Natural killer cell (primary cell): ENCODE data around the gene CAPN14. TPM values are rescaled to one million over a fixed set of nuclear protein-coding genes. Genes with fewer than 3 reads are reported as not detected.

Source experiments
- ATAC-seq, 3 donors: fragments of 150-1000 bp in 2 of 3; fragments of 200-7000 bp in 1 of 3; cut with Tn5 transposase; 1 replicate in 1 of 3; 2 replicates in 2 of 3; pipeline ENCODE4 v1.10.0; 2021; ENCODE audit warnings: mild to moderate bottlenecking in 2 of 3, moderate library complexity in 2 of 3
- DNase-seq, 2 donors: peaks; one replicate each; pipeline versions ENCODE4 v3.0.0 to v3.0.0-alpha.2; 2013 to 2021; ENCODE audit warnings: mixed read lengths in 1 of 2
- H3K27ac ChIP-seq: one replicate; pipeline ENCODE4 v1.5.1; 2013; ENCODE audit warnings: mild to moderate bottlenecking, low read length
- H3K27me3 ChIP-seq: one replicate; pipeline ENCODE4 v1.6.1; 2013; ENCODE audit warnings: low read length; ENCODE audit not compliant: control insufficient read depth, insufficient read depth
- H3K36me3 ChIP-seq: one replicate; pipeline ENCODE4 v1.6.1; 2013; ENCODE audit warnings: low read length; ENCODE audit not compliant: control insufficient read depth, insufficient read depth
- H3K4me1 ChIP-seq: one replicate; pipeline ENCODE4 v1.6.1; 2013; ENCODE audit warnings: low read length; ENCODE audit not compliant: control insufficient read depth, insufficient read depth
- H3K4me3 ChIP-seq: one replicate; pipeline ENCODE4 v1.5.1; 2013; ENCODE audit warnings: low read length
- H3K9me3 ChIP-seq: one replicate; pipeline ENCODE4 v1.6.1; 2013; ENCODE audit warnings: low read length; ENCODE audit not compliant: control insufficient read depth, insufficient read depth
- H3K27ac Mint-ChIP-seq, 2 donors: one replicate each; pipeline ENCODE4 v1.8.0; 2022; ENCODE audit warnings: mild to moderate bottlenecking in 2 of 2, mixed read lengths in 2 of 2, moderate library complexity in 1 of 2
- H3K27me3 Mint-ChIP-seq, 2 donors: one replicate each; pipeline ENCODE4 v1.8.0; 2022; ENCODE audit warnings: low read depth in 2 of 2, mixed read lengths in 2 of 2
- H3K36me3 Mint-ChIP-seq: one replicate; pipeline ENCODE4 v1.8.0; 2022; ENCODE audit warnings: mixed read lengths
- H3K4me1 Mint-ChIP-seq, 2 donors: one replicate each; pipeline ENCODE4 v1.8.0; 2022; ENCODE audit warnings: mixed read lengths in 2 of 2
- H3K4me3 Mint-ChIP-seq: one replicate; pipeline ENCODE4 v1.8.0; 2022; ENCODE audit warnings: mild to moderate bottlenecking, moderate library complexity, mixed read lengths
- H3K9me3 Mint-ChIP-seq, 2 donors: one replicate each; pipeline ENCODE4 v1.8.0; 2022; ENCODE audit warnings: mixed read lengths in 2 of 2
- CTCF ChIP-seq: fragments of 200-600 bp; IDR thresholded peaks from one replicate; pipeline ENCODE4 v1.8.0; 2022; ENCODE audit warnings: antibody characterized with exemption
- WGBS: methylation state at CpG from one replicate; pipeline ENCODE4 v1.1.7; 2013; ENCODE audit warnings: missing lambda C conversion rate; ENCODE audit not compliant: insufficient coverage; 5-methylcytosine and 5-hydroxymethylcytosine counted together
- intact Hi-C: fragments of 100-400 bp; cut with micrococcal nuclease; formaldehyde crosslinking; loops from one replicate; pipeline ENCODE4 v1.14.2; 2022
- total RNA-seq, 4 donors: library from RNA; stranded (reverse); fragments of 120-200 nt in 1 of 4; gene quantifications; one replicate each; pipeline versions ENCODE4 v1.2.3 to v1.2.4, GENCODE V29; 2013 to 2022

Gene CAPN14
- total RNA-seq, 3 donors from 2014 or later (not counting 1 experiment from before 2014, with no cell fraction given): 0.33 to 0.43 TPM; not detected in 1

DNA sequence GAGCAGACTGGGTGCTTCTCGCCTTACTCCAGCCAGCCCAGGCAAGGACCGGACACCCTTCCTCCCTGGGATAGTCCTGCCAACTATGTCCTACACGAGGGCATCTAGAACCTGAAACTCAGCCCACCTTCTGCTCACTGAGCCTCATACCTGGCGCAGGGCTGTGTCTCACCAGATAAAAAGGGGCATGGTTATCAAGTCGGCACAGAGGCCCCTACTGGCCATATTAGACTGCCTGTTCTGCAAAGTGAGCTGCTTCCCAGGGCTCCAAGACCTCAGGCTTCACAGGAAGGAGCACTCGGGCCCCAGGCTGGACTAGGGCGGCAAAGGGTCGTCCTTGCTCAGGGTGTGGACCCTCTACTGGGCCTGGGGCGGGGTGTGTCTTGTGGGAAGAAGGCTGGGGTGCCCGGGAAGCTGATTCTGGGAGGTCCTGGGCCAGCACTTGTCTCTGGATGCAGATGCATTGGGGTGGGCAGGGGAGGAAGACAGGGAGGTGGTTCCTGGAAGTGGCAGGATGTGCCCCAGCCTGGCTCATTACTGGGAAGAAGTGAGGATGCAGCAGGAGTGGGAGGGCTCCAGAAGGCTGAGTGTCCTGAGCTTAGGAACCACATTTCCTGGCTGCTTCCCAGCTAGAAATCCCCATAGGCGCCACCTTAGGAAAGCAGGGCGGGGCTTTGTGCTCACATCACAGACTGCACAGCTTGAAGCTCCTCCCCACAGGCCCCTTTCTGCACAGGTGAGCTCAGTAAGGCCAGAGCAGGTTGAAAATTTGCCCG lies 36.2 kb upstream of the CAPN14 start:
- intact Hi-C loops: no loop called here
- Mint-ChIP-seq H3K9me3 (no peaks in the 10 kb centered on the region), H3K4me1 (no peaks in the 10 kb centered on the region), H3K27me3 (no peaks in the 10 kb centered on the region), H3K4me3 (no peak overlapping the region), H3K27ac (no peak overlapping the region), H3K36me3 (no peaks in the 10 kb centered on the region)
- peaks cover 12% of the 10 kb centered on the region for H3K4me1 ChIP-seq
- H3K27me3 ChIP-seq: no peaks in the 10 kb centered on the region
- no peaks in the 10 kb centered on the region for H3K36me3 ChIP-seq
- TF ChIP-seq CTCF: no peak
- DNase-seq: no peak
- WGBS: 85% methylated on average over 13 of the region's 13 CpGs
- H3K4me3 ChIP-seq: no peak overlapping the region
- H3K27ac ChIP-seq: no peak overlapping the region
- no peak for ATAC-seq
- no peaks in the 10 kb centered on the region for H3K9me3 ChIP-seq

DNA sequence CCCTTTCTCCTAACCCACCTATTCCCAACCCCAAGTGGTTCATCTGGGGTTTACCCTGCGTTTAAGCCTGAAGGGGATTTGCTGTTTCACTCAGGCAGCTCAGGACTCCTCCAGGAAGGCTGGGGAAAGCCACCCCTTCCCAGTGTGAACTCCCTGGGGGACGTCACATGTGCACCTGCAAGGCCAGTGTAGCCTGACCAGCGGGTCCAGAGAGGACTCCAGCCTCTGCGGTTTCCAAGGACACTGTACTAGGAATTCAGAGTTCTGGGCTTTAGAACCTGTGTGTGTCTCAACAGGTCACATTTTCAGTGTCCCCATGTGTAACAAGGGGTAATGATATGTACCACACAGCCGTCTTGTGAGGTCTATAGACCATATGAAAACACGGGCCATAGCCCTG lies 34.5 kb upstream of the CAPN14 start:
- H3K27ac ChIP-seq: no peak overlapping the region
- WGBS: 76% methylated on average over 6 of the region's 6 CpGs

DNA sequence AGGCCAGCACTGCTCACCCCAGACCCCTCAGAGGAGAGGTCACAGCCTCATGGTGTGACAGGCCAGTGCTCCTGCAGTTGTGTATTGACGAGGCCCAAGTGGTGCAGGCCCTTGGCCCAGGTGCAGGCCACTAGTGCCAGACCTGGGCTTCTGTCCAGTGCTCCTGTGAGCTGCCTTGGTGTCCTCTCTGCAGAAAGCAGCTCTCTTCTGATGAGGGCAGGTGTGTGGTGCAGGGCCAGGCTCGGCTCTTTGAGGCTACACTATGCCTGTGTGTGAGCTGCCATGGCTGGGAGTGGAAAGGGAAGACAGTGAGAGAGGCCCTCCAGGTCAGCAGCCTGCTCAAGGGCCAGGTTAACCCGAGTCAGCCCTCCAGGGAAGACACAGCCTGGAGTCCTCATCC lies 33.7 kb upstream of the CAPN14 start:
- Histone ChIP-seq H3K36me3 (no peaks in the 10 kb centered on the region), H3K4me1 (peaks cover 12% of the 10 kb centered on the region), H3K27ac (no peak overlapping the region)

More for the DNA sequence above, 34.5 kb upstream of the CAPN14 start:
- Mint-ChIP-seq H3K4me3 (no peak overlapping the region), H3K27me3 (no peaks in the 10 kb centered on the region), H3K9me3 (no peaks in the 10 kb centered on the region), H3K4me1 (no peaks in the 10 kb centered on the region), H3K27ac (no peak overlapping the region), H3K36me3 (no peaks in the 10 kb centered on the region)
- intact Hi-C loops: no loop called here
- ATAC-seq (no peak), DNase-seq (no peak)
- H3K4me1 ChIP-seq: peaks cover 12% of the 10 kb centered on the region
- no peaks in the 10 kb centered on the region for H3K9me3 ChIP-seq
- no peak overlapping the region for H3K4me3 ChIP-seq
- H3K36me3 ChIP-seq: no peaks in the 10 kb centered on the region
- TF ChIP-seq CTCF: no peak
- no peaks in the 10 kb centered on the region for H3K27me3 ChIP-seq

More for the DNA sequence above, 33.7 kb upstream of the CAPN14 start:
- intact Hi-C loops: no loop called here
- Mint-ChIP-seq H3K27me3 (no peaks in the 10 kb centered on the region), H3K4me3 (no peak overlapping the region), H3K9me3 (no peaks in the 10 kb centered on the region), H3K36me3 (no peaks in the 10 kb centered on the region), H3K27ac (no peak overlapping the region), H3K4me1 (no peaks in the 10 kb centered on the region)
- WGBS: 62% methylated on average over 3 of the region's 3 CpGs
- H3K9me3 ChIP-seq: no peaks in the 10 kb centered on the region
- no peak for ATAC-seq
- no peak for TF ChIP-seq CTCF
- H3K4me3 ChIP-seq: no peak overlapping the region
- no peaks in the 10 kb centered on the region for H3K27me3 ChIP-seq
- no peak for DNase-seq
